ENCODE results near the gene CCDC159.
"Not testable (repeated sequence)": the region's sequence is repeated elsewhere in the genome, so short reads cannot be mapped to it uniquely, and the experiment has no call there.

Gene CCDC159

GRCh38 chr19:11339254-11340098 lies 6.8 kb upstream of the CCDC159 start, which contains the start of gene RAB3D:
Gene RAB3D, minus strand, starts transcription at chr19:11339657. Its CDS starts 2,258 bp downstream, at chr19:11337399.
- Histone ChIP-seq H3K9me3 (ENCODE audit: insufficient read depth, low read length) (no peaks in the 10 kb centered on the region), H3K27me3 (ENCODE audit: low read length) (no peaks in the 10 kb centered on the region), H3K79me2 (ENCODE audit: insufficient read depth, low read length) (no peaks in the 10 kb centered on the region), H3K4me3 (ENCODE audit: insufficient read depth, low read length, poor library complexity, severe bottlenecking) (peak within 1 kb of the TSS; percentile 32), H3K4me2 (ENCODE audit: low read depth, low read length, poor library complexity, severe bottlenecking) (peak within 1 kb of the TSS; percentile 56), H2AFZ (ENCODE audit: low read depth, low read length, severe bottlenecking) (peak within 1 kb of the TSS; percentile 56), H3K36me3 (ENCODE audit: low read length) (no peaks in the 10 kb centered on the region), H3F3A (ENCODE audit: insufficient read depth) (peaks cover 4% of the 10 kb centered on the region; the same call in 1 of the 2 replicates), H4K20me1 (ENCODE audit: low read depth, low read length) (no peaks in the 10 kb centered on the region), H3K9ac (ENCODE audit: low read length) (peak within 1 kb of the TSS; percentile 50), H3K9me2 (replicated peaks; ENCODE audit: insufficient read depth, low read length) (no peaks in the 10 kb centered on the region), H3K27ac (ENCODE audit: low read depth, low read length) (no peak within 1 kb of the TSS)
- TF ChIP-seq EZH2phosphoT487 (conservative IDR thresholded peaks at IDR 0.05; ENCODE audit: low read length) (no peak), CTCF (IDR thresholded peaks at IDR 0.05; ENCODE audit: insufficient read depth, low read length, poor library complexity, severe bottlenecking) (no peak)

- Histone ChIP-seq H3K9ac (ENCODE audit: low read length) (peak overlapping the region; percentile 50; the same call in 1 of the 2 replicates), H3K4me3 (ENCODE audit: insufficient read depth, low read length, poor library complexity, severe bottlenecking) (peak overlapping the region; percentile 32), H2AFZ (ENCODE audit: low read depth, low read length, severe bottlenecking) (peak overlapping the region; percentile 56), H3K4me2 (ENCODE audit: low read depth, low read length, poor library complexity, severe bottlenecking) (peak overlapping the region; percentile 56)
- not testable (repeated sequence) for H4K20me1 ChIP-seq (ENCODE audit: low read depth, low read length); H3K36me3 ChIP-seq (ENCODE audit: low read length); H3K79me2 ChIP-seq (ENCODE audit: insufficient read depth, low read length); H3K27me3 ChIP-seq (ENCODE audit: low read length); H3K27ac ChIP-seq (ENCODE audit: low read depth, low read length); H3F3A ChIP-seq (ENCODE audit: insufficient read depth); H3K9me2 ChIP-seq (replicated peaks; ENCODE audit: insufficient read depth, low read length); H3K9me3 ChIP-seq (ENCODE audit: insufficient read depth, low read length)
Measured at GRCh38 chr19:11340099-11340467, 6.2 kb upstream of the CCDC159 start.

- Histone ChIP-seq H3K4me2 (ENCODE audit: low read depth, low read length, poor library complexity, severe bottlenecking) (no peak overlapping the region), H3K9me3 (ENCODE audit: insufficient read depth, low read length) (no peaks in the 10 kb centered on the region), H3K79me2 (ENCODE audit: insufficient read depth, low read length) (no peaks in the 10 kb centered on the region), H3K27ac (ENCODE audit: low read depth, low read length) (no peak overlapping the region), H3F3A (ENCODE audit: insufficient read depth) (peaks cover 5% of the 10 kb centered on the region; the same call in 1 of the 2 replicates), H3K9me2 (replicated peaks; ENCODE audit: insufficient read depth, low read length) (no peaks in the 10 kb centered on the region), H3K9ac (ENCODE audit: low read length) (no peak overlapping the region), H3K36me3 (ENCODE audit: low read length) (no peaks in the 10 kb centered on the region), H3K27me3 (ENCODE audit: low read length) (no peaks in the 10 kb centered on the region), H3K4me3 (ENCODE audit: insufficient read depth, low read length, poor library complexity, severe bottlenecking) (no peak overlapping the region), H4K20me1 (ENCODE audit: low read depth, low read length) (no peaks in the 10 kb centered on the region), H2AFZ (ENCODE audit: low read depth, low read length, severe bottlenecking) (no peak overlapping the region)
- no peak for TF ChIP-seq EZH2phosphoT487 (conservative IDR thresholded peaks at IDR 0.05; ENCODE audit: low read length)
- TF ChIP-seq CTCF (IDR thresholded peaks at IDR 0.05; ENCODE audit: insufficient read depth, low read length, poor library complexity, severe bottlenecking), result no peak
Measured at GRCh38 chr19:11342429-11342828, 3.9 kb upstream of the CCDC159 start.

All from SU-DHL-6 (cell line).